Lower leg skin (tissue), 3 donors: Measurements from ENCODE around the gene GRID2.

Source experiments
- CTCF ChIP-seq, 3 donors: fragments of 450-650 bp; IDR thresholded peaks; one replicate each; pipeline ENCODE4 v1.5.1; 2016; ENCODE audit warnings: antibody characterized with exemption in 3 of 3, mild to moderate bottlenecking in 3 of 3, moderate library complexity in 2 of 3
- POLR2A ChIP-seq, 2 donors: fragments of 450-650 bp; IDR thresholded peaks; one replicate each; pipeline ENCODE4 v1.6.1; 2016 to 2017; ENCODE audit warnings: antibody characterized with exemption in 2 of 2, mild to moderate bottlenecking in 1 of 2, moderate library complexity in 1 of 2

- TF ChIP-seq POLR2A (IDR thresholded peaks at IDR 0.05), result no peak
- TF ChIP-seq CTCF (IDR thresholded peaks at IDR 0.05), result no peak
These were observed 840 bp downstream of the GRID2 start for GRCh38 chr4:92304606-92305005.
